ENCODE results near the gene OR7A17.

The OR7A17 gene

GRCh38 chr19:14886032-14886431, at the start of gene OR7A17:
Gene OR7A17, minus strand, starts transcription at chr19:14886132. Its CDS starts 4,777 bp downstream, at chr19:14881355.
- no peak for DNase-seq

- DNase-seq = no peak
Observed at GRCh38 chr19:14933506-14933905, 47.6 kb upstream of the OR7A17 start.

GRCh38 chr19:14916848-14917247, 30.9 kb upstream of the OR7A17 start:
- DNase-seq = no peak

- DNase-seq = no peak
Observed at GRCh38 chr19:14915116-14915515, 29.2 kb upstream of the OR7A17 start.

- DNase-seq = no peak
Observed at GRCh38 chr19:14906711-14907110, 20.8 kb upstream of the OR7A17 start.

- DNase-seq = no peak
Observed at GRCh38 chr19:14901675-14902260, 15.8 kb upstream of the OR7A17 start.

- no peak for DNase-seq
Observed at GRCh38 chr19:14890643-14891379, 4.9 kb upstream of the OR7A17 start.

GRCh38 chr19:14889994-14890642, 4.2 kb upstream of the OR7A17 start:
- DNase-seq = no peak

GRCh38 chr19:14871619-14872230, 14.2 kb downstream of the OR7A17 start:
- DNase-seq = peak; percentile 23 to 75

- no peak for DNase-seq
Observed at GRCh38 chr19:14868497-14868896, 17.4 kb downstream of the OR7A17 start.

GRCh38 chr19:14848822-14849221, 37.1 kb downstream of the OR7A17 start, which contains the start of gene OR7A10:
Gene OR7A10, minus strand, starts transcription at chr19:14848922. Its CDS starts 7,045 bp downstream, at chr19:14841877.
- DNase-seq = no peak

- no peak for DNase-seq
Observed at GRCh38 chr19:14843578-14843977, 42.4 kb downstream of the OR7A17 start.

- no peak for DNase-seq
Observed at GRCh38 chr19:14843169-14843568, 42.8 kb downstream of the OR7A17 start.

GRCh38 chr19:14840206-14840605, 45.7 kb downstream of the OR7A17 start:
- no peak for DNase-seq

- DNase-seq = no peak
Observed at GRCh38 chr19:14837391-14837790, 48.5 kb downstream of the OR7A17 start.

- DNase-seq = no peak
Observed at GRCh38 chr19:14835011-14835410, 50.9 kb downstream of the OR7A17 start, which contains the start of the genes OR7A5 and OR7C1. Gene OR7A5, minus strand, starts transcription at chr19:14835185. Its CDS starts 6,944 bp downstream, at chr19:14828241. Gene OR7C1, minus strand, starts transcription at chr19:14835185. Its CDS starts 35,049 bp downstream, at chr19:14800136.

- DNase-seq = no peak
Observed at GRCh38 chr19:14830702-14831101, 55.2 kb downstream of the OR7A17 start.
